ENCODE data around the gene CIP2A. TPM values are rescaled to one million over a fixed set of nuclear protein-coding genes. Genes with fewer than 3 reads are reported as not detected.

The CIP2A gene
- total RNA-seq, 2 experiments from 2014 or later: 41.6 to 48.4 TPM

DNA sequence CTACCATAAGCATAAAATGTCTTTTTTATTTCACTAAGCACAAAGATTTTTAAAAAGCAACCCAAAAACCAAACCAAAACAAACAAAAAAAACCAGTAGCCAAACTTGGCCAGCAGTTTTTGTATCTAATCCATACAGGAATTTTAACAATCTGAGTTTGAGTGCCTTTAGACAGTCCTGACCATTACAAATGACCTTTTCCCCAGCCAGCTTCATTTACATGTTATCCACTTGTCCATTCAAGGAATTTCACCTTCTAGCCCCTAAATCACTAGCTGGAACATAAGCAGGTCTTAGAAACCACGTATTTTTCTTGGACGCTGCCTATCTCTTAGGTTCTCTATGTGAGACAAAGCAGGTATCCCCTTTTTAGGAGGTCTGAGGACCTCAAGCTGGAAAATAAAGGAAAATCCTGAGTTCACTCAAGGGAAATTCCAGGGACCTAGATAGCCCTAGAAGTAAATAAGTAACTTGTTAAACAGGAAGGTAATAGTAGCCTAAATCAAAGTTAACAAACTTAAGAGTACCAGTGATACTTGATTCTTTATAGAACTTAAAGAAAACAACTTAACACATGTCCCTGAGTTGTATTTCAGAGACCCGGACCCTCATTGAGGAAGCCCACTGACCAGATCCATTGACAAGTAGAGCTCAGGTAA lies 34.2 kb downstream of the CIP2A start:
- Mint-ChIP-seq H3K27me3 (no peaks in the 10 kb centered on the region), H3K9me3 (no peaks in the 10 kb centered on the region), H3K4me3 (no peak overlapping the region), H3K36me3 (peaks cover 20% of the 10 kb centered on the region), H3K27ac (no peak overlapping the region), H3K4me1 (peaks cover 2% of the 10 kb centered on the region)
- DNase-seq (no peak), ATAC-seq (ENCODE audit: low read depth) (no peak)
- POLR2A ChIA-PET: no interaction called here

DNA sequence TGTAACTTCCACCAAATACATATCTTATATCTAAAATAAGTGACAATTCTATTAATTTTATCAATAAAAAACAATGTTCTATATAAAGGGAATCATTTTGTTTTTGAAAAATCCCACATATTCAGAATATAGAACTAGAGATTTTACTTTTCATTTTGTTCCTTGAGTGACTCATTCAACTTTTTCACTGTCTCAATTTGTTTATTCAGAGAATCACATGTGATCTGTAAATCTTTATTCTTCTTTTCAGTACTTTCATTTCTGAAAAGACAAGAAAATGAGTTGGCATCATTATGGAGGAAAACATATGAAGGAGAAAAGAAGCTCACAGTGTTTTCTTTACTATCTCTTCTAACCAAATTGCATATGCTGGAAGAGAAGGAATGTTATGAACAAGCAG lies 35.0 kb downstream of the CIP2A start:
- DNase-seq (no peak), ATAC-seq (ENCODE audit: low read depth) (no peak)
- POLR2A ChIA-PET: no interaction called here
- Mint-ChIP-seq H3K4me1 (peaks cover 2% of the 10 kb centered on the region), H3K27me3 (no peaks in the 10 kb centered on the region), H3K36me3 (peaks cover 18% of the 10 kb centered on the region), H3K27ac (no peak overlapping the region), H3K4me3 (no peak overlapping the region), H3K9me3 (no peaks in the 10 kb centered on the region)

GRCh38 chr3:108552267-108553159 lies 36.7 kb downstream of the CIP2A start:
- peaks cover 15% of the 10 kb centered on the region for H3K36me3 Mint-ChIP-seq
- H3K9me3 Mint-ChIP-seq: no peaks in the 10 kb centered on the region
- DNase-seq (no peak), ATAC-seq (ENCODE audit: low read depth) (no peak)
- H3K4me3 Mint-ChIP-seq: no peak overlapping the region
- no peaks in the 10 kb centered on the region for H3K27me3 Mint-ChIP-seq
- POLR2A ChIA-PET: no interaction called here
- no peak overlapping the region for H3K27ac Mint-ChIP-seq
- peaks cover 2% of the 10 kb centered on the region for H3K4me1 Mint-ChIP-seq

- no peak overlapping the region for H3K27ac Mint-ChIP-seq
- H3K36me3 Mint-ChIP-seq: peaks cover 34% of the 10 kb centered on the region
- ATAC-seq (ENCODE audit: low read depth) (no peak), DNase-seq (no peak)
- no peak overlapping the region for H3K4me3 Mint-ChIP-seq
- no peaks in the 10 kb centered on the region for H3K27me3 Mint-ChIP-seq
- peaks cover 4% of the 10 kb centered on the region for H3K4me1 Mint-ChIP-seq
- H3K9me3 Mint-ChIP-seq: no peaks in the 10 kb centered on the region
- POLR2A ChIA-PET: no interaction called here
Measured at GRCh38 chr3:108548886-108549285, 40.4 kb downstream of the CIP2A start.

DNA sequence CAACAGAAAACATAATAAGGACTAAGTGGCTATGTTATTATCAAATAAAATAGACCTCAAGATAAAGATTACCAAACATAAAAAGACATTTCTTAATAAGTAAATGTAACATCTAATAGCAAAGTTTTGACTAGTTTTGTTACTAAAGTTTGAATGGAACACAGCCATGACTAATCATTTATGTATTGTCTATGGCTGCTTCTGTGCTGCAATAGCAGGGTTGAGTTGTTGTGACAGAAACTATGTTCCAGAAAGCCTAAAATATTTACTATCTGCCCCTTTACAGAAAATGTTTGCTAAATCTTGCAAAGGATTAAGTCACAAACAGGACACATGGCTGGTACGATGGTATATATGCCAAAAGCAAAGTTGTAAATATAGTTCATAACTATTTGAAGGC lies 40.9 kb downstream of the CIP2A start:
- POLR2A ChIA-PET: no interaction called here
- no peak overlapping the region for H3K4me3 Mint-ChIP-seq
- H3K9me3 Mint-ChIP-seq: no peaks in the 10 kb centered on the region
- H3K36me3 Mint-ChIP-seq: peaks cover 40% of the 10 kb centered on the region
- H3K27ac Mint-ChIP-seq: no peak overlapping the region
- no peak for ATAC-seq (ENCODE audit: low read depth)
- H3K27me3 Mint-ChIP-seq: no peaks in the 10 kb centered on the region
- no peak for DNase-seq
- peaks cover 4% of the 10 kb centered on the region for H3K4me1 Mint-ChIP-seq

- no peaks in the 10 kb centered on the region for H3K27me3 Mint-ChIP-seq
- ATAC-seq (ENCODE audit: low read depth): no peak
- H3K4me3 Mint-ChIP-seq: no peak overlapping the region
- no peak for DNase-seq
- POLR2A ChIA-PET: no interaction called here
- H3K27ac Mint-ChIP-seq: no peak overlapping the region
- H3K36me3 Mint-ChIP-seq: peaks cover 48% of the 10 kb centered on the region
- H3K9me3 Mint-ChIP-seq: no peaks in the 10 kb centered on the region
- peaks cover 4% of the 10 kb centered on the region for H3K4me1 Mint-ChIP-seq
Measured at GRCh38 chr3:108546692-108547091, 42.5 kb downstream of the CIP2A start.

GRCh38 chr3:108546247-108546646 lies 43.0 kb downstream of the CIP2A start:
- peaks cover 4% of the 10 kb centered on the region for H3K4me1 Mint-ChIP-seq

DNA sequence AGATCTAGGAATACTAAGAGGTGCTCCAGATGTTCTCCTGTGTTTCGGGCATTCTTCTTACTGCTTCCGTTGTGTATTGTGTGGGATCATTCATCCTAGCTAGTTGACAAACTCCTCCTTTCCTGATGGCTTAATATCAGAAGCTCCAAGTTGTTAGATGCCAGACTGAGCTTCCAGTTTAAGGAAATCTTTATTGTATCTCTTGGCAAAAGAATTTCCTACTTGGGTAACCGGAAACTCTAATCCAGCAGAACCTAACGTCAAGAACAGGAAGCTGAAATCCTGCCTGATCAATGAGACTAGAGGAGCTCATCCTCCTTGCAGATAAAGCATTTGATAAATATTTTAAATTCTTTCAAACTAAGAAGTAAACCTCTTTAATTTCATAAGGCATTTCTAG lies 51.2 kb downstream of the CIP2A start:
- POLR2A ChIA-PET: no interaction called here
- H3K27me3 Mint-ChIP-seq: peaks cover 5% of the 10 kb centered on the region
- no peaks in the 10 kb centered on the region for H3K9me3 Mint-ChIP-seq
- DNase-seq: no peak
- peaks cover 14% of the 10 kb centered on the region for H3K36me3 Mint-ChIP-seq
- ATAC-seq (ENCODE audit: low read depth): no peak
- H3K27ac Mint-ChIP-seq: no peak overlapping the region
- H3K4me1 Mint-ChIP-seq: no peaks in the 10 kb centered on the region
- H3K4me3 Mint-ChIP-seq: no peak overlapping the region

More at GRCh38 chr3:108546247-108546646, 43.0 kb downstream of the CIP2A start:
- ATAC-seq (ENCODE audit: low read depth): no peak
- Mint-ChIP-seq H3K36me3 (peaks cover 47% of the 10 kb centered on the region), H3K9me3 (no peaks in the 10 kb centered on the region), H3K27ac (no peak overlapping the region), H3K4me3 (no peak overlapping the region), H3K27me3 (no peaks in the 10 kb centered on the region)
- POLR2A ChIA-PET: no interaction called here
- no peak for DNase-seq

GRCh38 chr3:108528459-108529252 lies 60.6 kb downstream of the CIP2A start:
- no peak overlapping the region for H3K4me3 Mint-ChIP-seq
- no peaks in the 10 kb centered on the region for H3K4me1 Mint-ChIP-seq
- H3K27ac Mint-ChIP-seq: no peak overlapping the region
- H3K36me3 Mint-ChIP-seq: no peaks in the 10 kb centered on the region
- peaks cover 1% of the 10 kb centered on the region for H3K9me3 Mint-ChIP-seq
- ATAC-seq (ENCODE audit: low read depth): no peak
- no peak for DNase-seq
- H3K27me3 Mint-ChIP-seq: peaks cover 24% of the 10 kb centered on the region
- POLR2A ChIA-PET: no interaction called here

- no peak for ATAC-seq (ENCODE audit: low read depth)
- Mint-ChIP-seq H3K27ac (no peak overlapping the region), H3K36me3 (no peaks in the 10 kb centered on the region), H3K9me3 (peaks cover 1% of the 10 kb centered on the region), H3K4me1 (no peaks in the 10 kb centered on the region), H3K4me3 (no peak overlapping the region), H3K27me3 (peaks cover 24% of the 10 kb centered on the region)
- POLR2A ChIA-PET: no interaction called here
- DNase-seq: no peak
Measured at GRCh38 chr3:108527817-108528216, 61.4 kb downstream of the CIP2A start.

DNA sequence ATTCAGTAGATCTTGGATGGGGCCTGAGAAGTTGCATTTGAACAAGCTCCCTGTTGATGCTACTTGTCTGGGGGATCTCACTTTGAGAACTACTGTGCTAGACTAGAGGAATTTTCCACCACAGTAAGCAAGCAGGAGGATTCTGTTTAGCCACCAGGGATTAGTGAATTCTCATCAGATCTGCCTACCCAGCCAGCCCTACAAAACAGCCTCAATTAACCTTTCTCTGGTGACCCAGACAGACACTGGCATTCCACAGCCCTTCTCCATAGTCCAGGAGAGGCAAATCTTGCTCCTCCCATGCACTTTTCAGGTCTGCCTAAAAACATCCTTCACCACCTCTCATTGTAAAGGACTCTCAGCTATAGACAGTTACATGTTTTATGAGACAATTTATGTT lies 62.1 kb downstream of the CIP2A start:
- H3K4me1 Mint-ChIP-seq: no peaks in the 10 kb centered on the region
- H3K36me3 Mint-ChIP-seq: no peaks in the 10 kb centered on the region
- H3K4me3 Mint-ChIP-seq: no peak overlapping the region
- POLR2A ChIA-PET: no interaction called here
- peaks cover 17% of the 10 kb centered on the region for H3K27me3 Mint-ChIP-seq
- ATAC-seq (ENCODE audit: low read depth) (no peak), DNase-seq (no peak)
- no peak overlapping the region for H3K27ac Mint-ChIP-seq
- H3K9me3 Mint-ChIP-seq: peaks cover 1% of the 10 kb centered on the region

- H3K4me1 Mint-ChIP-seq: no peaks in the 10 kb centered on the region
- no peaks in the 10 kb centered on the region for H3K36me3 Mint-ChIP-seq
- peaks cover 1% of the 10 kb centered on the region for H3K9me3 Mint-ChIP-seq
- POLR2A ChIA-PET: no interaction called here
- ATAC-seq (ENCODE audit: low read depth) (no peak), DNase-seq (no peak)
- no peak overlapping the region for H3K27ac Mint-ChIP-seq
- peaks cover 19% of the 10 kb centered on the region for H3K27me3 Mint-ChIP-seq
- no peak overlapping the region for H3K4me3 Mint-ChIP-seq
Measured at GRCh38 chr3:108525971-108526370, 63.3 kb downstream of the CIP2A start.

DNA sequence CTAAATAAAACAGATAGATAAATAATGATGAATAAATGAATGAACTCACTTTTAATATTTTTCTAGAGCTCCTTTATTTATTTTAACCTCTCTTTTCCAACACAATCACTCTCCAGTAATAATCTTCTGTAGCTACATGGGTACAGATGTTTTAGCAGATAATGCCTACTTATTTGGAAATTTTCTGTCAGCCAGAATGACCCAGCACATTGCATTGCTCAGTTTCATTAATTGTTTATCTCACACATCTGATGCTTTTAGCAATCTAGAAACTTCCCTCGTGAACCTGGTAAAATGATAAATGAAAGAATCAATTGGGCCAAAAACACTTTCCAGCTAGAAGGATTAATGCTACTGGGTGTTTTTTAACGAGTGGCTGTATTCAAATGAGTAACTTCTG lies 64.0 kb downstream of the CIP2A start:
- POLR2A ChIA-PET: no interaction called here
- Mint-ChIP-seq H3K27me3 (peaks cover 19% of the 10 kb centered on the region), H3K27ac (no peak overlapping the region), H3K9me3 (peaks cover 1% of the 10 kb centered on the region), H3K36me3 (no peaks in the 10 kb centered on the region), H3K4me3 (no peak overlapping the region), H3K4me1 (no peaks in the 10 kb centered on the region)
- ATAC-seq (ENCODE audit: low read depth) (no peak), DNase-seq (no peak)

Data from activated naive CD8-positive, alpha-beta T cell treated with anti-CD3 and anti-CD28 coated beads, Interleukin-2, amount 10 ng/mL, durations not matched to agents 7 days and 5 days (primary cell).